EH (cell line): ENCODE data around the gene SOX8.

Experiments
- DNase-seq: peaks from one replicate; pipeline ENCODE4 v3.0.0-alpha.2; 2015; ENCODE audit warnings: low read depth

Gene SOX8

GRCh38 chr16:973366-973765 is 8.2 kb upstream of the SOX8 start:
- DNase-seq: no peak

DNA sequence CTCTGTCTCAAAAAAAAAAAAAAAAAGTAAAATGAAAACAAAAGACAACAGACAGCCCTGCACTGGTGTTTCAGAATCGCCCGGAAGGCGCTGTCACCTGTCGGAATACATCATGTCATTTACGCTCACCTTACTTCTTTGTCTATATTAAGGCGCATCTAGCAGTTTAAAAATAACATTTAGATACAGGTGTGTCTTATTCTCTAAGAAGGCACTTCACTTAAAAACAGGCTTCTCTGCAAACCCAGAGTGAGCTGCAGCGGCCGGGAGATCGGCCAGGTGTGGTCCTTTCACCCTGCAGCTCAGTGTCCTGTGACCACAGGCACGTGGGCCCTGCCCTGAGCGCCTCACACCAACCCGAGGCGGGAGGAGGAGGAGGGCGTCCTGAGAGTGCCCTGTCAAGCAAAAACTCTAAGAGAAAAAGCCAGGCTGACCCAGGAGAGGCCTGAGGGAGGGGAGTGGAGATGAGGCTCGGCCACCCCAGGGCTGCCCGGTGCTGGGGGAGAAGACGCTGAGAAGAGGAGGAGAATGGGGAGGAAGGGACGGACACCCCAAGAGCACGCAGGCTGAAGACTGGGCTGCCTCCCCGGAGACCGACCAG is 7.5 kb upstream of the SOX8 start:
- DNase-seq: no peak

GRCh38 chr16:974611-975261 is 6.8 kb upstream of the SOX8 start:
- DNase-seq: no peak

DNA sequence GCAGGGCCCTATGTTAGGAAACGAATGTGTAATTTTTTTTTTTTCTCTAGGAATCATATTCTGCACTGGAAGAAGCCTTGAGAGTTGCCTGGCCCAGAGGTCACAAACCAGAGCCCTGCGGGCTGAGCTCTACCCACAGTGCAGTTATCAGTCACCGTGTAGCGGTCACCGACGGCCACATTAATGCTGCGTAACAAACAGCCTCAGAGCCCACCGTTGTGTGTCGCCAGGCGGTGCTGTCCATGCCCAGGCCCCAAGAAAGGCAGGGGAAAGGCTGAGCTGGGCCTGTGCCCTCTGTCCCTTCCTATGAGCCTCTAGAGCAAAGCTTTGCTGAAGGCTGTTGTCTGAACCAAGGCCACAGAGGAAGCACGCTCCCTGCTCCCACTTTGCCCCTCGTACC is 6.3 kb upstream of the SOX8 start:
- DNase-seq: no peak

DNA sequence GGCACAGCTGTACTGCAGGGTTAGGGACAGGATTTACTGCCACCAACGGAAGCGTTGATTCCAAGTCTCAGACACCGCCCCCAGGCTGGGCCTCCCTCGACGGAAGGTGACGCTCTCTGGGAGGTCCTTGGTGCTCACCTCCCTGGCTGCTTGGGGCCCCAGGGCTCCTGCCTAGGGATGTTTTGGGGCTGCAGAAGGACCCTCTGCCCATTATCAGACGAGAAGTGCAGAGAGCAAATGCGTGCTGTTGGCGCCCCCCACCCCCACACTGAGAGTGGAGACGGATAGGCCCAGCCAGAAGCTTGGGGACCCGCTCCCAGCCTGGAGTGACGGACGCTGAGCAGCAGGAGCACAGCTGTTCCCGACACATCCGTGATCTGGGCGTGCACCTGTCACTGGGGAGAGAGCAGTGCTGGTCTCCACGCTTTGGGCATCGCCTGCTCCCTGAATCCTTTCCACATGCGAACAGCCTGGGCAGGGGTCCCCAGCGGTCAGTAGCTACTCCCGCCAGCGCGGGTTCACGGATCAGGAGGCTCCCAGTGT is 5.1 kb upstream of the SOX8 start:
- no peak for DNase-seq

GRCh38 chr16:977081-977701 is 4.4 kb upstream of the SOX8 start:
- no peak for DNase-seq

DNA sequence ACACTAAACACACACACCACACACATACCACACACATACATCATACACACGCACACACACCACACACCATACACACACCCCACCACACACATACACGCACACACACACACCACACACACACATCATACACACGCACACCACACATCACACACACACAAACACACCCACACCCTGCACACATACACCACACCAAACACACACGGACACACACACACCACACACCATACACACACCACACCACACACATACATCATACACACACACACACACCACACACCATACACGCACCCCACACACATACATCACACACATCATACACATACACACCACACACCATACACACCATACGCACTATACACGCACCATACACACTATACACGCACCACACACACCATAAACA is 3.7 kb upstream of the SOX8 start:
- no peak for DNase-seq

DNA sequence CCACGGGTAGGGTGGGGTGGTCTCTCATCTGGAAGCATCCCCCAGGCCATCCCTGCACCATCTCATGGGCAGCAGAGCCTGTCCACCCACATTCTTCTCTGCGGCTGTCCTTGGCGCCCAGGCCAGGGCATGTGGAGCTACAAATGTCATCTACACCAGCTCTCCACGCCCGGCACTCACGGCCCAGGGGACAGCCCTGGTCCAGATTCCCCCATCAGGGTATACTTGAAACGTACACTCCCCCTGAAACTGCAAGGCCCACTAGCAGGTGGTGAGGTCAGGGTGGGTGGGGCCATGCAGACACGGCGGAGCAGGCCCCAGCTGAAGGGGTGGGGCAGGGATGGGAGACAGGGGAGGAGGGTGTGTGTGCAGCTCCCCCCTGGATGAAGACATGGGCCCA is 3.2 kb upstream of the SOX8 start:
- DNase-seq: no peak

DNA sequence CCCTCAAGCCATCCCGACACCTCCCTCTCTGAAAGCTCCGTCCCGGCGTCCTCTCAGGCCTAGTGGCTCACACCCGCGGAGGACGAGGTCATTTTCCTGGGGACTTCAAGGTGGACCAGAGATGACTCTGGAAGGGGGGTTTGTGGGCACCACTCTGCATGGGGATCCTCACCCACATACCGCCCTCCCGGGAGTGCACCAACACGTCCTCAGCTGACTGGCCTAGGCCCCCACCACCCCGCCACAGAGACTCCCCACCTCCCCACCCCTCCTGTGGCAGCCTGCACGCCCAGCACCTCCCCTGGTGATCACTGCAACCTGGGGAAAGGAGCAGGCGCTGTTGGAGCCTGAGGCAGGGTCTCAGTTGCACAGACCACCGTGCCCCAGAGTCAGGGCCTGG is 2.4 kb upstream of the SOX8 start:
- DNase-seq: no peak

DNA sequence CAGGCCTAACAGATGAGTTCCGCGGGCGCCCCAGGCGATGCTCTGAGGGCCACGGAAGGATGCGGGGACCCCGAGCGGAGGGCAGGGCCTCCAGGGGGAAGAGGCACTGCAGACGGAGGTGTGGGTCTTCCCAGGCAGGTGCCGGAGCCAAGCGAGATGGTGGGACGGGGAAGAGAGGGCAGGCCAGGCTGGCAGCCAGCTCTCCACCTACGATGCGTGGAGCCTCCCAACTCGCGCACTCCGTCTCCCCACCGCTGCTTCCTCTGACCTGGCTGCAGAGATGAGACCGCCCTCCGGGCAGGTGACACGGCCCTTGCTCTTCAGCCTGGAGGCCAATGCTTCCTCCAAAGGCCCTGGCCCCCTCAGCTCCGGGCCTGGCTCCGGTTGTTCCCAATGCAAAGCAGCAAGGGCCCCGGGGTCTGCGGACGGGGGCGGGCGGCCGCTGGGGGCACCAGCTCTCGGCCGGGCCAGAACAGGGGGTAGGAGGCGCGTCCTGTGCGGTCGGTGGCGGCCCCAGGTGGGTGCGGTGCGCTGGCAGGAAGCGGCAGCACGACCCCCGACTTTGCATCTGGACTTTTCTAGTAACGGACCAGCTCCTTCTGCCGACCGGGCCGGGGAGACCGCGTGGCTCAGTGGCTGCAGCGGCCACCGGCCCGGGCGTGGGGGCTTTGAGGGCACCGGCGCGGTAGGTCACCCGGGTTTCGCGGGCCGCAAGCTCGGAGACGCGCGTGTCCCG is 1.5 kb upstream of the SOX8 start:
- DNase-seq: no peak

GRCh38 chr16:980595-980854 is 1.0 kb upstream of the SOX8 start:
- DNase-seq: no peak

- DNase-seq: no peak
Measured at GRCh38 chr16:982145-983043, 824 bp downstream of the SOX8 start.

DNA sequence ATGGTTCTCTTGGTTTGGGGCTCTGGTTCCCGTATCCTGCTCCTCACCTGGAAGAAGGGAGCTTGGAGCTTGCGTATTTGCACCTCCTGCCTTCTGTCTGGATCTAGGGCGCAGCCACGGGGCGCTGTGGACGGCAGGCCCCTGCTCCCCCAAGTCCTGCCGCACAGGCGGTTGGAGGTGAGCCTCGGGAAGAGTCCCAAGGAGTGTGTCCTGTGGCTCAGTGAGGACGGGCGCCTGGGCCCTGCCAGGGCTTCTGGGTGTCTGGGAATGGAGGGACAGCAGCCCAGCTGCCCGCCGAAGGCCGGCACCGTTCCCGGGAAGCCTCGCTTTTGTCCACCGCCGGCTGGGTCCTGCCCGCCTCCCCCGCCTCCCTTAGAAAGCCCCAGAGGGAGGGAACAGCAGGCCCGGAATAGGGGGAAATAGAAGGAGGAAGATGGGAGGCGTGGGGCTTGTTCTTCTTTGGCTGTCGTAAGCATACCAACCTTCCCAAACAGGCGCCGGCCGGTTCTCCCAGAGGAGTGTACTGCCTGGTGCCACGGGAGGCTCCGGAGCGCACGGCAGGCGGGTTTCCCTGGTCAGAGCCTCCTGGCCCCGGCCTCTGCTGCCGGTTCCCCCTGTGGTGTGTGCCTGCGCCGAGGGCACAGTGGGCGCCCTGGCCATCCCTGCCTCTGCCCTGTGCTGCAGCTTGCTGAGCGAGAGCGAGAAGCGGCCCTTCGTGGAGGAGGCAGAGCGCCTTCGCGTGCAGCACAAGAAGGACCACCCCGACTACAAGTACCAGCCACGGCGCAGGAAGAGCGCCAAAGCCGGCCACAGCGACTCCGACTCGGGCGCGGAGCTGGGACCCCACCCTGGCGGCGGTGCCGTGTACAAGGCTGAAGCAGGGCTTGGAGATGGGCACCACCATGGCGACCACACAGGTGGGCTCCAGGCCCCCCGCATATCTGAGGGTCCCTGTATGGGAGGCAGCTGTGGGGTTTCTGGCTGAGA is 1.8 kb downstream of the SOX8 start:
- no peak for DNase-seq

GRCh38 chr16:984121-984694 is 2.6 kb downstream of the SOX8 start:
- no peak for DNase-seq

DNA sequence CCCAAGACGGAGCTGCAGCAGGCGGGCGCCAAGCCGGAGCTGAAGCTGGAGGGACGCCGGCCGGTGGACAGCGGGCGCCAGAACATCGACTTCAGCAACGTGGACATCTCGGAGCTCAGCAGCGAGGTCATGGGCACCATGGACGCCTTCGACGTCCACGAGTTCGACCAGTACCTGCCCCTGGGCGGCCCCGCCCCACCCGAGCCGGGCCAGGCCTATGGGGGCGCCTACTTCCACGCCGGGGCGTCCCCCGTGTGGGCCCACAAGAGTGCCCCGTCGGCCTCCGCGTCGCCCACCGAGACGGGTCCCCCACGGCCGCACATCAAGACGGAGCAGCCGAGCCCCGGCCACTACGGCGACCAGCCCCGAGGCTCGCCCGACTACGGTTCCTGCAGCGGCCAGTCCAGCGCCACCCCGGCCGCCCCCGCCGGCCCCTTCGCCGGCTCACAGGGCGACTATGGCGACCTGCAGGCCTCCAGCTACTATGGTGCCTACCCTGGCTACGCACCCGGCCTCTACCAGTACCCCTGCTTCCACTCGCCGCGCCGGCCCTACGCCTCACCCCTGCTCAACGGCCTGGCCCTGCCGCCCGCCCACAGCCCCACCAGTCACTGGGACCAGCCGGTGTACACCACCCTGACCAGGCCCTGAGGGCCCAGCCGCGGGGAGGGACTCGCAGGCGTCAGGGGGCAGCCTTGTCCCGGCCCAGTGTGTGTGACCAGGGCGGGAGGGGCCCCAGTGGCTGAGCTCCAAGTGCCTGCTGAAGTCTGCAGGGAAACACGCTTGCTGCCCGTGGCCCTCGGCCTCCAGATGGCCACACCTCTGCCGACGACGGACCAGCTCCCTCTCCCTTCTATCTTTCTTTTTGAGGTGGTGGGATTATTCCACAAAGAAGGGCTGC is 3.4 kb downstream of the SOX8 start:
- no peak for DNase-seq

- DNase-seq: no peak
Measured at GRCh38 chr16:985646-986400, 4.3 kb downstream of the SOX8 start.

- DNase-seq: no peak
Measured at GRCh38 chr16:986411-986810, 4.8 kb downstream of the SOX8 start.

GRCh38 chr16:986925-987582 is 5.5 kb downstream of the SOX8 start:
- DNase-seq: no peak
